Body of pancreas (tissue), 4 donors: ENCODE data around the gene ZBTB1.

Source experiments
- POLR2A ChIP-seq, 3 donors: fragments of 450-650 bp; IDR thresholded peaks; one replicate each; pipeline ENCODE4 v1.6.1; 2016; ENCODE audit warnings: antibody characterized with exemption in 3 of 3, mild to moderate bottlenecking in 2 of 3
- TF ChIP-seq, protein P1 (sequence below), 7 experiments: fragments of 450-650 bp in 4 of 7; fragments of 200-600 bp in 3 of 7; sonication (generic) in 3 of 7; IDR thresholded peaks; one replicate each; pipeline ENCODE4 v1.5.1; 2016 to 2019; ENCODE audit warnings: antibody characterized with exemption in 7 of 7

DNA sequence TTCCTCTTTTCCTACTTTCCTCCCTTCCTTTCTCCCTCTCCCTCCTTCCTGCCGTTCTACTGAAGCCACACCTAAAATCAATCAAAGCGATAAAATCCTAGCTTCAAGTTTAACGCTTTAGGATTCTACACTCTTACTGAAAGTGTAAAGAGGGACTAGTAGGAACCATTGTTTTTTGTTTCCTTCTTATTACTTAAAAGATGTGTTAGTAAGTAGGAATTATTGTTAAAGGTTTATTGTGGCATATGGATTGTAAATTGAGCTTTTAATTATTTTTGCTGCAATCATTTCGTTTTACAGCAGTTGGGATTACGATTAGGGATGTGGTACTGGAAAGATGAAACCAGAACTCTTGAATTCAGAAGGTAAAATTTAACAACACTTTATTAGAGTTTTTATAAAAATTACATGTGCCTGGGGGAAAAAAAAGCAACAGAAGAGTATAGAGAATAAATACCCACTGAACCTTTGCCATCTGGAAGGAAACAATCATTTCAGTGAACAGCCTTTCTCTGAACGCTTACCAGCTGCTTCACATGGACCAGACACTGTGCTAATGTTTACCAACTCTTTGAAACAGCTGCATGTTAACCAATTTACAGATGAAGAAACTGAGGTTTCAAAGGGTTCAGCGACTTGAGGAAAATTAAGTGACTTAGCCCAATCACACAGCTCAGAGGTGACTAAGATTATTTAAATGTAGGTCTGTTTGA lies 46.2 kb downstream of the ZBTB1 start:
- TF ChIP-seq, protein P1, sequence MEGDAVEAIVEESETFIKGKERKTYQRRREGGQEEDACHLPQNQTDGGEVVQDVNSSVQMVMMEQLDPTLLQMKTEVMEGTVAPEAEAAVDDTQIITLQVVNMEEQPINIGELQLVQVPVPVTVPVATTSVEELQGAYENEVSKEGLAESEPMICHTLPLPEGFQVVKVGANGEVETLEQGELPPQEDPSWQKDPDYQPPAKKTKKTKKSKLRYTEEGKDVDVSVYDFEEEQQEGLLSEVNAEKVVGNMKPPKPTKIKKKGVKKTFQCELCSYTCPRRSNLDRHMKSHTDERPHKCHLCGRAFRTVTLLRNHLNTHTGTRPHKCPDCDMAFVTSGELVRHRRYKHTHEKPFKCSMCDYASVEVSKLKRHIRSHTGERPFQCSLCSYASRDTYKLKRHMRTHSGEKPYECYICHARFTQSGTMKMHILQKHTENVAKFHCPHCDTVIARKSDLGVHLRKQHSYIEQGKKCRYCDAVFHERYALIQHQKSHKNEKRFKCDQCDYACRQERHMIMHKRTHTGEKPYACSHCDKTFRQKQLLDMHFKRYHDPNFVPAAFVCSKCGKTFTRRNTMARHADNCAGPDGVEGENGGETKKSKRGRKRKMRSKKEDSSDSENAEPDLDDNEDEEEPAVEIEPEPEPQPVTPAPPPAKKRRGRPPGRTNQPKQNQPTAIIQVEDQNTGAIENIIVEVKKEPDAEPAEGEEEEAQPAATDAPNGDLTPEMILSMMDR (IDR thresholded peaks at IDR 0.05), result no peak
- TF ChIP-seq POLR2A (IDR thresholded peaks at IDR 0.05), result no peak
